Measurements from ENCODE around the gene GLI3. TPM values are rescaled to one million over a fixed set of nuclear protein-coding genes. Genes with fewer than 3 reads are reported as not detected.

GLI3 gene
- total and polyA plus RNA-seq, 2 experiments from 2014 or later = 4.0 to 5.2 TPM

GRCh38 chr7:41912851-41913567 lies 324.0 kb downstream of the GLI3 start:
- H3K79me2 ChIP-seq (ENCODE audit: insufficient read depth) = no peaks in the 10 kb centered on the region
- H3K4me1 ChIP-seq (ENCODE audit: insufficient read depth) = peaks cover 63% of the 10 kb centered on the region
- no peaks in the 10 kb centered on the region for H3K36me3 ChIP-seq (ENCODE audit: low read depth)
- peak overlapping the region; percentile 94 for H3K27ac ChIP-seq
- in situ Hi-C loops (cut with MboI) = no loop called here
- H3K9me3 ChIP-seq (ENCODE audit: low read depth) = no peaks in the 10 kb centered on the region
- WGBS, 2 experiments (ENCODE audit: low coverage in 1 of 2, low lambda C conversion rate in 2 of 2, missing lambda C conversion rate in 2 of 2) = 89 to 90% methylated on average over 6 of the region's 6 CpGs
- peak overlapping the region; percentile 71 for H3K9ac ChIP-seq
- DNase-seq = no peak
- H3K27me3 ChIP-seq (replicated peaks; ENCODE audit: insufficient read depth) = no peaks in the 10 kb centered on the region
- H2AFZ ChIP-seq = peak overlapping the region; percentile 29; the same call in 1 of the 2 replicates
- no peaks in the 10 kb centered on the region for H4K20me1 ChIP-seq (ENCODE audit: insufficient read depth)
- H3K9me2 ChIP-seq (ENCODE audit: insufficient read depth) = no peaks in the 10 kb centered on the region
- no peak overlapping the region for H3K4me3 ChIP-seq
- H3K4me2 ChIP-seq (ENCODE audit: unreplicated experiment) = no peak overlapping the region
- no peak for TF ChIP-seq EZH2phosphoT487 (IDR thresholded peaks at IDR 0.05; ENCODE audit: insufficient read depth, low read depth)
- H3F3A ChIP-seq (ENCODE audit: insufficient read depth) = peaks cover 49% of the 10 kb centered on the region

GRCh38 chr7:41912426-41912825 lies 324.6 kb downstream of the GLI3 start:
- WGBS, 2 experiments (ENCODE audit: low coverage in 1 of 2, low lambda C conversion rate in 2 of 2, missing lambda C conversion rate in 2 of 2) = 38 to 53% methylated on average over 2 of the region's 2 CpGs

GRCh38 chr7:41911792-41912191 lies 325.2 kb downstream of the GLI3 start:
- H2AFZ ChIP-seq = peak overlapping the region; percentile 29; the same call in 1 of the 2 replicates
- peaks cover 40% of the 10 kb centered on the region for H3F3A ChIP-seq (ENCODE audit: insufficient read depth)
- WGBS, 2 experiments (ENCODE audit: low coverage in 1 of 2, low lambda C conversion rate in 2 of 2, missing lambda C conversion rate in 2 of 2) = 35 to 42% methylated on average over 2 of the region's 2 CpGs
- no peaks in the 10 kb centered on the region for H3K27me3 ChIP-seq (replicated peaks; ENCODE audit: insufficient read depth)
- peak overlapping the region; percentile 71 for H3K9ac ChIP-seq
- no peaks in the 10 kb centered on the region for H4K20me1 ChIP-seq (ENCODE audit: insufficient read depth)
- H3K9me2 ChIP-seq (ENCODE audit: insufficient read depth) = no peaks in the 10 kb centered on the region
- peak overlapping the region; percentile 56 for H3K4me2 ChIP-seq (ENCODE audit: unreplicated experiment)
- no peak overlapping the region for H3K4me3 ChIP-seq
- H3K4me1 ChIP-seq (ENCODE audit: insufficient read depth) = peaks cover 51% of the 10 kb centered on the region
- H3K79me2 ChIP-seq (ENCODE audit: insufficient read depth) = no peaks in the 10 kb centered on the region
- peak; percentile 79 for DNase-seq
- TF ChIP-seq EZH2phosphoT487 (IDR thresholded peaks at IDR 0.05; ENCODE audit: insufficient read depth, low read depth) (no peak), EZH2 (IDR thresholded peaks at IDR 0.05; ENCODE audit: insufficient read depth, poor library complexity, severe bottlenecking) (no peak)
- peak overlapping the region; percentile 94 for H3K27ac ChIP-seq
- no peaks in the 10 kb centered on the region for H3K9me3 ChIP-seq (ENCODE audit: low read depth)
- H3K36me3 ChIP-seq (ENCODE audit: low read depth) = no peaks in the 10 kb centered on the region
- in situ Hi-C loops (cut with MboI) = no loop called here

More at GRCh38 chr7:41912426-41912825, 324.6 kb downstream of the GLI3 start:
- H3K9me2 ChIP-seq (ENCODE audit: insufficient read depth) = no peaks in the 10 kb centered on the region
- TF ChIP-seq EZH2phosphoT487 (IDR thresholded peaks at IDR 0.05; ENCODE audit: insufficient read depth, low read depth) (no peak), EZH2 (IDR thresholded peaks at IDR 0.05; ENCODE audit: insufficient read depth, poor library complexity, severe bottlenecking) (no peak)
- no peaks in the 10 kb centered on the region for H4K20me1 ChIP-seq (ENCODE audit: insufficient read depth)
- H3K4me1 ChIP-seq (ENCODE audit: insufficient read depth) = peaks cover 58% of the 10 kb centered on the region
- no peaks in the 10 kb centered on the region for H3K9me3 ChIP-seq (ENCODE audit: low read depth)
- H3K4me2 ChIP-seq (ENCODE audit: unreplicated experiment) = peak overlapping the region; percentile 56
- H3F3A ChIP-seq (ENCODE audit: insufficient read depth) = peaks cover 43% of the 10 kb centered on the region
- no peaks in the 10 kb centered on the region for H3K27me3 ChIP-seq (replicated peaks; ENCODE audit: insufficient read depth)
- H3K36me3 ChIP-seq (ENCODE audit: low read depth) = no peaks in the 10 kb centered on the region
- no peak for DNase-seq
- in situ Hi-C loops (cut with MboI) = no loop called here
- peak overlapping the region; percentile 29; the same call in 1 of the 2 replicates for H2AFZ ChIP-seq
- no peak overlapping the region for H3K4me3 ChIP-seq
- peak overlapping the region; percentile 71 for H3K9ac ChIP-seq
- H3K27ac ChIP-seq = peak overlapping the region; percentile 94
- H3K79me2 ChIP-seq (ENCODE audit: insufficient read depth) = no peaks in the 10 kb centered on the region

Small RNAs within 50 kb of the gene (small RNA-seq; reads per million reads assigned to genes)
- gene HMGN2P30 (ENCODE audit: low read depth, low replicate concordance) = not detected

Measured in GM23248 (cell line).